OCI-LY3 (cell line): ENCODE results near the gene IGDCC3.

ENCODE experiments used
- H2AFZ ChIP-seq: fragments of 200-600, 300-600 bp; shearing (Covaris generic); 2 replicates; pipeline ENCODE4 v1.6.0; 2014; ENCODE audit warnings: antibody characterized with exemption, low read depth, low read length
- H3K27ac ChIP-seq: fragments of 200-600, 300-600 bp; sonication (generic); 2 replicates; pipeline ENCODE4 v1.5.1; 2014; ENCODE audit warnings: mild to moderate bottlenecking, low read length, moderate library complexity, mixed read lengths
- H3K27me3 ChIP-seq: fragments of 200-600, 300-600 bp; sonication (generic); 2 replicates; pipeline ENCODE4 v1.6.1; 2014; ENCODE audit warnings: low read depth, low read length, mixed read lengths
- H3K36me3 ChIP-seq: fragments of 200-600, 300-600 bp; sonication (generic); replicated peaks from 2 replicates; pipeline ENCODE3; 2014; ENCODE audit warnings: low read depth, low read length, mixed read lengths
- H3K4me1 ChIP-seq: fragments of 300-600, 200-600 bp; sonication (generic); 2 replicates; pipeline ENCODE4 v1.6.1; 2014; ENCODE audit warnings: low read length, mixed read lengths
- H3K4me2 ChIP-seq: fragments of 200-600, 300-600 bp; sonication (generic); 2 replicates; pipeline ENCODE4 v1.6.1; 2014; ENCODE audit warnings: low read length, mixed read lengths
- H3K4me3 ChIP-seq: fragments of 300-600, 200-600 bp; sonication (generic); 2 replicates; pipeline ENCODE4 v1.5.1; 2014; ENCODE audit warnings: antibody characterized with exemption, mild to moderate bottlenecking, low read length, moderate library complexity
- H3K79me2 ChIP-seq: fragments of 300-600, 200-600 bp; shearing (Covaris generic); 2 replicates; pipeline ENCODE4 v1.6.1; 2014; ENCODE audit warnings: mild to moderate bottlenecking, low read length, mixed read lengths
- H3K9ac ChIP-seq: fragments of 300-600, 200-600 bp; shearing (Covaris generic); 2 replicates; pipeline ENCODE4 v1.6.0; 2014; ENCODE audit warnings: mild to moderate bottlenecking, low read length, moderate library complexity
- H3K9me3 ChIP-seq: fragments of 200-600, 300-600 bp; shearing (Covaris generic); 2 replicates; pipeline ENCODE4 v1.6.1; 2014; ENCODE audit warnings: low read length, mixed read lengths; ENCODE audit not compliant: insufficient read depth
- H4K20me1 ChIP-seq: fragments of 200-600, 300-600 bp; sonication (generic); 2 replicates; pipeline ENCODE4 v1.6.1; 2016; ENCODE audit warnings: low read length, mixed read lengths; ENCODE audit not compliant: insufficient read depth
- CTCF ChIP-seq: fragments of 200-600, 300-600 bp; sonication (generic); IDR thresholded peaks from 2 replicates; pipeline ENCODE4 v1.5.1; 2014; ENCODE audit warnings: antibody characterized with exemption, low read length, low read depth
- EZH2phosphoT487 ChIP-seq: fragments of 200-600 bp; shearing (Covaris generic); IDR thresholded peaks from 2 replicates; pipeline ENCODE4 v1.6.1; 2018; ENCODE audit warnings: antibody characterized with exemption, mixed run types, low read depth

IGDCC3 gene

GRCh38 chr15:65330934-65331645, 46.7 kb downstream of the IGDCC3 start:
- Histone ChIP-seq H3K27ac (no peak overlapping the region), H3K9ac (no peak overlapping the region), H3K4me1 (peaks cover 5% of the 10 kb centered on the region), H3K9me3 (no peaks in the 10 kb centered on the region), H3K4me3 (no peak overlapping the region), H4K20me1 (no peaks in the 10 kb centered on the region), H3K36me3 (no peaks in the 10 kb centered on the region), H2AFZ (no peak overlapping the region), H3K79me2 (no peaks in the 10 kb centered on the region), H3K4me2 (no peak overlapping the region), H3K27me3 (peaks cover 15% of the 10 kb centered on the region)
- TF ChIP-seq CTCF (no peak), EZH2phosphoT487 (no peak)

- no peak overlapping the region for H3K9ac ChIP-seq
- peaks cover 5% of the 10 kb centered on the region for H3K4me1 ChIP-seq
- H3K36me3 ChIP-seq: no peaks in the 10 kb centered on the region
- no peaks in the 10 kb centered on the region for H3K79me2 ChIP-seq
- no peaks in the 10 kb centered on the region for H4K20me1 ChIP-seq
- H3K9me3 ChIP-seq: no peaks in the 10 kb centered on the region
- H3K4me2 ChIP-seq: no peak overlapping the region
- H3K4me3 ChIP-seq: no peak overlapping the region
- H3K27ac ChIP-seq: no peak overlapping the region
- H3K27me3 ChIP-seq: peaks cover 7% of the 10 kb centered on the region
- H2AFZ ChIP-seq: no peak overlapping the region
- no peak for TF ChIP-seq EZH2phosphoT487
- no peak for TF ChIP-seq CTCF
These were observed 47.6 kb downstream of the IGDCC3 start for GRCh38 chr15:65329984-65330735.

DNA sequence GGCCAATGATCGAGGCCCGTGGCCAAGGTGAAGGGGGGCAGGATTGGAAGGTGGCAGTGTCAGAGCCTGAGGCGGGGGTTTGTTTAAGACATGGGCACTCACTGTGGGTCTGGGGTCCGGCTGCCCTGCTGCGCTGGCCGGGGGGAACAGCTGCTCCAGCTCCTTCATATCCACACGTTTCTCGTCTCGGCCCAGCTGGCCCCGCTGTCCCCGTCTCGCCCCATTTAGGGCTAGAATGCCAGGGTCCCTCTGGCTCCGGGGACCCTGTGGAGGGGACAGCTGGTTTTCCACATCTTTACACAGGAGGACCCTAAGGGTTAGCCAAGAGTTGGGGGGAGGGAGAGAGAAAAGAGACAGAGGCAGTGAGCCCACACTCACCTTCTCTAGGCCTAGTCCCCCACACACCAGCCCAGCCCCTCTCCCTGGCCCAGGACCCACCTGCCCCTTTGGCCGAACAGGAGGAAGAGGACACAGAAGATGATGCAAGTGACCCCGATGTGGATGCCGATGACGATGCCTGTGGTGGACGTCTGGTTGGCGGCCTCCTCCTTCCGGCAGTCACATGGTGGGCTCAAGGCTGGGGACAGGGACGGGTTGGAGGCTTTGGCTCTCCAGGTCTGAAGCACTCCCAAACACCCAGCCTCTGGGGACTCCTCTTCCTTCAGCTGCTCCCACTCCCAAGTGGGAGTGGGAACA, 48.4 kb downstream of the IGDCC3 start:
- H4K20me1 ChIP-seq: no peaks in the 10 kb centered on the region
- no peak overlapping the region for H3K4me3 ChIP-seq
- H3K4me2 ChIP-seq: no peak overlapping the region
- no peak overlapping the region for H3K9ac ChIP-seq
- H3K36me3 ChIP-seq: no peaks in the 10 kb centered on the region
- peaks cover 5% of the 10 kb centered on the region for H3K4me1 ChIP-seq
- H2AFZ ChIP-seq: no peak overlapping the region
- TF ChIP-seq EZH2phosphoT487 (no peak), CTCF (no peak)
- H3K27me3 ChIP-seq: peaks cover 4% of the 10 kb centered on the region; the same call in 1 of the 2 replicates
- H3K79me2 ChIP-seq: no peaks in the 10 kb centered on the region
- H3K9me3 ChIP-seq: no peaks in the 10 kb centered on the region
- no peak overlapping the region for H3K27ac ChIP-seq
